Panc1 (cell line): ENCODE measurements around the gene FOXK2. TPM values are rescaled to one million over a fixed set of nuclear protein-coding genes. Genes with fewer than 3 reads are reported as not detected.

Experiments used
- ATAC-seq: fragments of 200-7000 bp; cut with Tn5 transposase; 2 replicates; pipeline ENCODE4 v1.9.1; 2020; ENCODE audit warnings: mild to moderate bottlenecking, moderate library complexity
- BruUV-seq: library from RNA; stranded (reverse); fragments of 400-500 nt; replicated peaks from 2 replicates; lab custom pipeline; 2021; lab: Mats Ljungman, UMichigan
- CTCF ChIA-PET: fragments of 300-600 bp; sonication (Branson Sonifier 250); formaldehyde crosslinking; loops from one replicate; lab custom pipeline; 2022; ENCODE audit warnings: antibody characterized with exemption; lab: Charles Lee
- POLR2A ChIA-PET: fragments of 300-600 bp; sonication (Branson Sonifier 250); formaldehyde crosslinking; loops from one replicate; lab custom pipeline; 2022; ENCODE audit warnings: antibody characterized with exemption; lab: Charles Lee
- DNase-seq: peaks from one replicate; pipeline ENCODE4 v3.0.0-alpha.2; 2010; ENCODE audit warnings: low read depth, low spot score
- H3K27ac ChIP-seq: 2 replicates; pipeline ENCODE4 v1.5.1; 2011; ENCODE audit warnings: mild to moderate bottlenecking, low read length, inconsistent platforms
- H3K27me3 ChIP-seq: fragments of 200-500 bp; sonication (Bioruptor generic); 2 replicates; pipeline ENCODE4 v1.6.0; 2014; ENCODE audit warnings: low read length, inconsistent platforms; ENCODE audit not compliant: control insufficient read depth, insufficient read depth
- H3K36me3 ChIP-seq: fragments of 200-500 bp; sonication (Bioruptor generic); 2 replicates; pipeline ENCODE4 v1.5.1; 2014; ENCODE audit warnings: inconsistent platforms, mild to moderate bottlenecking, low read length, moderate library complexity; ENCODE audit not compliant: control insufficient read depth, insufficient read depth
- H3K4me1 ChIP-seq: 2 replicates; pipeline ENCODE4 v1.5.1; 2011; ENCODE audit warnings: inconsistent platforms, mild to moderate bottlenecking, low read length, moderate library complexity; ENCODE audit not compliant: control insufficient read depth, insufficient read depth
- H3K4me3 ChIP-seq, 2 experiments: 2 replicates each; pipeline ENCODE4 v1.5.1; 2011 to 2012; ENCODE audit warnings: low read depth in 2 of 2, low read length in 2 of 2, mild to moderate bottlenecking in 2 of 2, inconsistent platforms in 1 of 2, moderate library complexity in 1 of 2
- H3K9me3 ChIP-seq: fragments of 200-500 bp; sonication (Bioruptor generic); 2 replicates; pipeline ENCODE4 v1.5.1; 2014; ENCODE audit warnings: low read depth, mild to moderate bottlenecking, inconsistent platforms, low read length, moderate library complexity; ENCODE audit not compliant: control insufficient read depth, insufficient read depth
- CTCF ChIP-seq: fragments of 450-650 bp; IDR thresholded peaks from 2 replicates; pipeline ENCODE4 v1.5.1; 2017; ENCODE audit warnings: mild to moderate bottlenecking
- POLR2AphosphoS5 ChIP-seq: IDR thresholded peaks from 2 replicates; pipeline ENCODE4 v1.6.1; 2012; ENCODE audit warnings: mild to moderate bottlenecking, low read depth, low read length, moderate library complexity
- REST ChIP-seq, 2 experiments: IDR thresholded peaks; 2 replicates each; pipeline ENCODE4 v1.6.1; 2011 to 2012; ENCODE audit warnings: low read depth in 2 of 2, control low read depth in 1 of 2, low read length in 1 of 2, mild to moderate bottlenecking in 1 of 2, moderate library complexity in 1 of 2; ENCODE audit not compliant: insufficient read depth in 1 of 2
- SIN3A ChIP-seq: IDR thresholded peaks from 2 replicates; pipeline ENCODE4 v1.6.1; 2012; ENCODE audit warnings: low read depth, mild to moderate bottlenecking, low read length, moderate library complexity, borderline replicate concordance; ENCODE audit not compliant: insufficient read depth
- TCF7L2 ChIP-seq: IDR thresholded peaks from 2 replicates; pipeline ENCODE4 v1.6.1; 2011; ENCODE audit warnings: mild to moderate bottlenecking, low read depth, low read length, inconsistent platforms
- in situ Hi-C: cut with HindIII; loops from 2 replicates; pipeline ENCODE4 v1.10.0; 2016; ENCODE audit warnings: low sequenced_read_pairs, low pct_unique_long_range_greater_than_20kb
- intact Hi-C: fragments of 100-400 bp; cut with micrococcal nuclease; formaldehyde crosslinking; loops from one replicate; pipeline ENCODE4 v1.10.0; 2022; ENCODE audit not compliant: unreplicated experiment
- total RNA-seq: library from RNA; stranded (reverse); gene quantifications from one replicate; pipeline ENCODE4 v1.2.1, GENCODE V29; 2021; ENCODE audit not compliant: unreplicated experiment

Gene FOXK2
- total RNA-seq, 1 experiment from 2014 or later: 143 TPM

- ChIA-PET CTCF (no interaction called here), POLR2A (no interaction called here)
- H3K27me3 ChIP-seq: no peaks in the 10 kb centered on the region
- DNase-seq (no peak), ATAC-seq (no peak)
- H3K36me3 ChIP-seq: peaks cover 7% of the 10 kb centered on the region
- no peaks in the 10 kb centered on the region for H3K4me1 ChIP-seq
- no peak for TF ChIP-seq TCF7L2
- TF ChIP-seq REST (IDR thresholded peaks at IDR 0.05; ENCODE audit: insufficient read depth in 1 of 2, low read depth in 2 of 2, low read length in 1 of 2): no peak
- no peak for TF ChIP-seq POLR2AphosphoS5
- no peak for TF ChIP-seq SIN3A
- TF ChIP-seq CTCF: no peak
- H3K4me3 ChIP-seq: no peak overlapping the region
- intact Hi-C loops: no loop called here
- H3K27ac ChIP-seq: no peak overlapping the region
- in situ Hi-C loops: no loop called here
- H3K9me3 ChIP-seq: no peaks in the 10 kb centered on the region
- BruUV-seq: no TSS peak
Measured at GRCh38 chr17:82611140-82612058, 91.9 kb downstream of the FOXK2 start.

- H3K27ac ChIP-seq: no peak overlapping the region
- ChIA-PET POLR2A (no interaction called here), CTCF (no interaction called here)
- TF ChIP-seq SIN3A (no peak), TCF7L2 (no peak), REST (IDR thresholded peaks at IDR 0.05; ENCODE audit: insufficient read depth in 1 of 2, low read depth in 2 of 2, low read length in 1 of 2) (no peak), POLR2AphosphoS5 (no peak; the same call in 1 of the 2 replicates)
- BruUV-seq: no TSS peak
- in situ Hi-C loops (no loop called here), intact Hi-C loops (no loop called here)
- H3K36me3 ChIP-seq: peaks cover 8% of the 10 kb centered on the region
- no peaks in the 10 kb centered on the region for H3K9me3 ChIP-seq
- H3K27me3 ChIP-seq: no peaks in the 10 kb centered on the region
- DNase-seq (no peak), ATAC-seq (peak; percentile 74)
- no peak overlapping the region for H3K4me3 ChIP-seq
- H3K4me1 ChIP-seq: no peaks in the 10 kb centered on the region
Measured at GRCh38 chr17:82613283-82614094, 94.0 kb downstream of the FOXK2 start.
